ENCODE results near the gene ZNF423.

The ZNF423 gene

GRCh38 chr16:49846800-49847199 is 9.1 kb downstream of the ZNF423 start:
- FAIRE-seq: no peak

- no peak for FAIRE-seq
These were observed 11.6 kb downstream of the ZNF423 start for GRCh38 chr16:49844359-49844758.

- FAIRE-seq: no peak
These were observed 12.2 kb downstream of the ZNF423 start for GRCh38 chr16:49843758-49844157.

- no peak for FAIRE-seq
These were observed 12.9 kb downstream of the ZNF423 start for GRCh38 chr16:49842972-49843371.

GRCh38 chr16:49839017-49839825 is 16.7 kb downstream of the ZNF423 start:
- FAIRE-seq: no peak

- no peak for FAIRE-seq
These were observed 17.4 kb downstream of the ZNF423 start for GRCh38 chr16:49838441-49839016.

GRCh38 chr16:49837688-49838410 is 18.1 kb downstream of the ZNF423 start:
- no peak for FAIRE-seq

GRCh38 chr16:49836668-49837067 is 19.2 kb downstream of the ZNF423 start:
- FAIRE-seq: no peak

GRCh38 chr16:49836218-49836617 is 19.7 kb downstream of the ZNF423 start:
- FAIRE-seq: no peak

- no peak for FAIRE-seq
These were observed 20.6 kb downstream of the ZNF423 start for GRCh38 chr16:49835161-49835777.

- no peak for FAIRE-seq
These were observed 21.3 kb downstream of the ZNF423 start for GRCh38 chr16:49834531-49835151.

GRCh38 chr16:49833796-49834530 is 21.9 kb downstream of the ZNF423 start:
- no peak for FAIRE-seq

- no peak for FAIRE-seq
These were observed 22.8 kb downstream of the ZNF423 start for GRCh38 chr16:49833085-49833484.

- no peak for FAIRE-seq
These were observed 23.7 kb downstream of the ZNF423 start for GRCh38 chr16:49832177-49832576.

GRCh38 chr16:49830873-49831272 is 25.0 kb downstream of the ZNF423 start:
- no peak for FAIRE-seq

GRCh38 chr16:49828533-49829267 is 27.2 kb downstream of the ZNF423 start:
- FAIRE-seq: no peak

GRCh38 chr16:49827805-49828438 is 28.0 kb downstream of the ZNF423 start:
- FAIRE-seq: no peak

- FAIRE-seq: no peak
These were observed 29.4 kb downstream of the ZNF423 start for GRCh38 chr16:49826515-49826914.

GRCh38 chr16:49825041-49825440 is 30.9 kb downstream of the ZNF423 start:
- no peak for FAIRE-seq

GRCh38 chr16:49824593-49824992 is 31.3 kb downstream of the ZNF423 start:
- FAIRE-seq: no peak
